ENCODE results near the gene SLC22A23.

Gene SLC22A23

DNA sequence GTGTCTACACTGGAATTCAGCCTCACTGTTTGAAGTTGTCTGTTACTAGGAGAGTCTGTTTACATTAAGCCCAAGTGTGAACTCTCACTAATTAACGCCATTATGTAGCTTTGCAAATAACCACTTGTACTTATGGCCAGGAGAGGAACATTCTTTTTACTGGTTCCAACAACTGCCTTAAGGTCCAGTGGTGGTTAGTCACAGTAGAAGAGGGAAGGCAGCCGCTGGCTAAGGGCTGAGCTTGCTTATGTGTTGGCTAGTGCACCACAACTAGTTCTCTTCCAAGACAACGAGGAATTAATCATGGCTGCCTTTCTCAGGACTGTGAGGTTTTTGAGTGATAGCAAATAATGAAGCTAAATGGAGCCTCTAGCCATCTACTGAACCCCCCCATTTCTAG, 14.9 kb upstream of the SLC22A23 start:
- no peak for DNase-seq

- no peak for DNase-seq
Measured at GRCh38 chr6:3471286-3471685, 14.4 kb upstream of the SLC22A23 start.

DNA sequence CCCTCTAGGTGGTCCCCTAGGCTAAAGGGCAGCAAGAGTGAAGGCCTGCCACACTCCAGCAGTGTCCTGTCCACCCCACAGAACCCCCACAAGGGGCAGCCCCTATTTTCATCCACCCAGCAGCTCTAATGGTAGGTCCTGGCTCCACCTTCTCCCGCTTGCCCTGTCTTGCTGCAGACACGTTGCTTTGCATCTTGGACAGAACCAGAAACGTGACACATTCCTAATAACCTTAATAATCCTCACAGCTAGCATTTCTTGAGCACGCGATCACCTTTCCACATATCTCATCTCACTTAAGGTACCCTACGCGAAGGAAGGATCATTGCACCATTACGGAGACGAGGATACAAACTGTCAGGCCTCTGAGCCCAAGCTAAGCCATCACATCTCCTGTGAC, 11.7 kb upstream of the SLC22A23 start:
- DNase-seq = no peak

DNA sequence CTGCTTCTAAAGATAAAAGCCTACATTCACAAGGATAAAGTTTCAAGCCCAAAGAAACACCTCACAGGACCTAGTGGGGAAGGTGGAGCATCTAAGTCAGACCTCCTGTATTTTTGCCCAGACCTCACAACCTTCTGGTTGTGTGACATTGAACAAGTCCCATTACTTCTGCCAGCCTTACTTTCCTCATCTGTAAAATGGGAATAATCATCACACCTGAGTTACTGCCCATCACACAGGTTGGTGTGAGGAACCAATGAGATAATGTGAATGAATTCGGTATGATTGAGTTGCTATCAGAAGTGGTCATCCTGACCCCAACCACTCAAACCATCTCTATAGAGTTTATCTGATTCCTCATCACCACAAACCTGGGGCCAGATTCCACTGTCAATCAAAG, 11.1 kb upstream of the SLC22A23 start:
- no peak for DNase-seq

DNA sequence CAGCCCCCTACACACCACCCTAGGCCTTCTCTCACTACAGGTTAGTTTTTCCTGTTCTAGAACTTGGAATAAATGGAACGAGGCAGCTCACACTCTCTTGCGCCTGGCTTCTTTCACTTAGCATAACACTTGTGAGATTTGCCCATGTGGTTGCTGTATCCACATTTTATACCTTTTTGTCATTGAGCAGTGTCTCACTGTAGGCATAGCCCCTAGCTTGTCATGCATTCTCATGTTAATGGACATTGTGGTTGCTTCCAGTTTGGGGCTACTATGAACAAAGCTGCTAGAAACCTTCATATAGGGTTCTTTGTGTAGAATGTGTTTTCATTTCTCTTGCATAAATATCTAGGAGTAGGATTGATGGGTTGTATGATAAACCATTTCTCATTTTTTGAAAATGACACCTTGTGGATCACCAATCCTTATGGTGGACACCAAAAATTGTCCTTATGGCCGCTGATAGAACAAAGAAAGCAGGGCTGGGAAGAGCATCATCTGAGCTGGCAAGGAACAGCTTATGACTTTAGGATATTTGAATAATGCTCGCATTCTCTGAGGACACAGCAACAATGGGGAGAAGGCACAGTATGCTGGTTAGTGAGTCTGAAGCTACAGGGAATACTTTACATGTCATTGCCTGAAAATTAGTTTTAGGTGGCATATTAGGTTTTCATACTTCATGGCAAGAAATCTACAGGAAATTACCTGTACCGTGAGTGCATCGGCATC, 9.8 kb upstream of the SLC22A23 start:
- no peak for DNase-seq

GRCh38 chr6:3460253-3460652, 3.4 kb upstream of the SLC22A23 start:
- DNase-seq = no peak

DNA sequence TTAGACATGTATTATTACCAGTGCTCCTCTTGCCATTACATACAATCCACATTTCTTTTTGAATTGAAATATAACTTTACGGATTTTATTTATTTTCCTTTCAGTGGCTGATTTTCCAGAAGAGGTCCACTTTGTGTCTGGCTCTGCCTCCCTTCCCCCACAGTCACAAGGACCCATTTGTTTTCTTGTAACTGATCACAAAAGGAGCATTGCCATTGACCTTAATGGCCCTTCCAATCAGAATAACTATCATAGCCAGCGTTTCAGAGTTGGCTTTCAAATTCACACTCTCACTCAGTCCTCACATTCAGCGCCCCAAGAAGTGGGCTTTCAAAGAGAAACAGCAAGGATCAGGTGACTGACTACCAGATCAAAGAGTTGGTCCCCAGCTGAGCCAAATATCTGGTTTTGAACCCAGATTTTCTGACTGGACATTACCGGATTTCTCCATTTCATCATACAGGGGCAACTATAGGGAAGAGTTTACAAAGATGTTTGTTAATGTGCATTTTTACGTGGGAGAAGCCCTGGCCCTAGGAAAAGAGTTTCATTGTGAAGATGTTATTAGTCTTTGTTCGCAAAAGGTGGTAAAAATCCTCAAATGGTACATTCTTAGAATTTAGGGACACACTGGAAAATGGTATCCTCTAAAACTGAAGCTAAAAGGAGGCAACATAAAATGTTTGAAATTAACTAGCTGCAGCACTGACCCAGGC, 2.0 kb upstream of the SLC22A23 start:
- DNase-seq = no peak

- no peak for DNase-seq
Measured at GRCh38 chr6:3457710-3458602, 1.1 kb upstream of the SLC22A23 start.

- no peak for DNase-seq
Measured at GRCh38 chr6:3456395-3456897, 404 bp downstream of the SLC22A23 start.

GRCh38 chr6:3455569-3456394, 1.1 kb downstream of the SLC22A23 start:
- DNase-seq = no peak

GRCh38 chr6:3455147-3455568, 1.7 kb downstream of the SLC22A23 start:
- DNase-seq = no peak

DNA sequence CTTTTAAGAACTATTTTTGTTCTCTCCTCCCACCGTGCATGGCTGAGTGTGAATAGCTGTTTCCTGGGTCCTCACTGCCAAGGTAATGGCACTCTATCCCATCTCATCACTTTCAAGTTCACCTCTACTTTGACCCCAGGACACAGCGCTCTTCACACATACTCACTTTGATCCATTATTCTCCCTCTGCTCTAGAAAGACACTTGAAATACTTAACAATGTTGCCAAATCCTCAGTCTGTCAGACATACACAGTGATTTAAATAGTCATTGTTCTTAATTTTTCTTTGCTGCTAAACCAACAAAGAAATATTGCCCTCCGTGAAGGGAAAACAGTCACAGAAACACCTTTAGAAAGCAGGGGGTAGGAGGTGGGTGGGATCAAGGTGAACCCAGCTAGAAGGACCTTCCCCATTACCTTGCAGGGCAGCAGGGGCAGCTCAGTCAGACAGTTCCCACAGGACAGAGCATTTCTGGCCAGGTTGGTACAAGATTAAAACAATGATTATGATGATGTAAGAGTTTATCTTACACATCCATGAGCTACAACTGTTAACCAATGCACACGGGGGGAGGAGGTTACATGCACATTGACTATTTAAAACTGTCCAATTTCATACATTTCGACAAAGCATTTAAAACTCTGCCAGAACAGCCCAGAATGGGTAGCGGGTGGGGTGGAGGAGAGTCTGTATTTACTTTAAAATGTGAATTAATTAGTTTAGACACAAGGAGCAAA, 2.4 kb downstream of the SLC22A23 start:
- DNase-seq = no peak

GRCh38 chr6:3453413-3454272, 3.2 kb downstream of the SLC22A23 start:
- no peak for DNase-seq

- no peak for DNase-seq
Measured at GRCh38 chr6:3451498-3451897, 5.4 kb downstream of the SLC22A23 start.

- DNase-seq = no peak
Measured at GRCh38 chr6:3450888-3451287, 6.0 kb downstream of the SLC22A23 start.

GRCh38 chr6:3449750-3450305, 7.0 kb downstream of the SLC22A23 start:
- DNase-seq = no peak

GRCh38 chr6:3449321-3449720, 7.5 kb downstream of the SLC22A23 start:
- DNase-seq = no peak

DNA sequence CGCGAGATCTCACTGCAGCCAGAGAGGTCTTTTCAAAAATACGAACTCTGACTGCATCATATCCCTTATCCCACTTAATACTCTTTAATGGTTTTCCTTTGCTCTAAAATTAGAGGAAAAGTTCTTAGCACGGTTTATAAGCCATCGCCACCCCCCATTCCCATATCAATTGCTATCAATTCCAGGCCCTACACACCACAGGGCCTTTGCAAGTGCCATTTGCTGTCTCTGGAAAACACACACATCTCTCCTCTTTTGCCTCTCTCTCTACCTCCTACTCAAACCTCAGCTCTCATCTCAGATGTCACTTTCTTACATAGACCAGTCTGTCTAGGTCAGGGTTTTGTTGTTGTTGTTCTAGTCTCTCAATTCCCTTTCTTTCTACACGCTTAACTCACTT, 9.8 kb downstream of the SLC22A23 start:
- DNase-seq = no peak

DNA sequence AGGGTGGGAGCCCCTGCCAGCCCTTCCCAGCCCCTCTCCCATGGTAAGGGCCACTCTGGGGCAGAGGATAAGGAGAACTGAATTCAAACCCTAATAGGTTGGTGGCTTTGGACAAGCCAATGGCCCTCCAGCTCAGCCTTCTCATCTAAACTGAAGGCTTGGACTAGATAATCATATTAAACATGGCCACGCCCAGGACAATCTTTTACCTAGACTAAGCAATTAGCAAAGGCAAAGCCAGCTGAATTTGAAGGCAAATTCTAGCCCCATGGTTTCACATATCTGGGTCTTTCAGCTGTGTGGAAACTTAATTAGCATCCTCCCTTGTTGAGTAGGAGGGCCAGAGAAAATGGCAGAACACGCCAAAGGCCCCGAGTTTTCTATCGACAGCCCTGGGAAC, 10.7 kb downstream of the SLC22A23 start:
- DNase-seq = no peak

Data from GF-D8 (cell line).